ENCODE data around the gene ZNF658.
"Not testable (repeated sequence)": the region's sequence is repeated elsewhere in the genome, so short reads cannot be mapped to it uniquely, and the experiment has no call there.

DNA sequence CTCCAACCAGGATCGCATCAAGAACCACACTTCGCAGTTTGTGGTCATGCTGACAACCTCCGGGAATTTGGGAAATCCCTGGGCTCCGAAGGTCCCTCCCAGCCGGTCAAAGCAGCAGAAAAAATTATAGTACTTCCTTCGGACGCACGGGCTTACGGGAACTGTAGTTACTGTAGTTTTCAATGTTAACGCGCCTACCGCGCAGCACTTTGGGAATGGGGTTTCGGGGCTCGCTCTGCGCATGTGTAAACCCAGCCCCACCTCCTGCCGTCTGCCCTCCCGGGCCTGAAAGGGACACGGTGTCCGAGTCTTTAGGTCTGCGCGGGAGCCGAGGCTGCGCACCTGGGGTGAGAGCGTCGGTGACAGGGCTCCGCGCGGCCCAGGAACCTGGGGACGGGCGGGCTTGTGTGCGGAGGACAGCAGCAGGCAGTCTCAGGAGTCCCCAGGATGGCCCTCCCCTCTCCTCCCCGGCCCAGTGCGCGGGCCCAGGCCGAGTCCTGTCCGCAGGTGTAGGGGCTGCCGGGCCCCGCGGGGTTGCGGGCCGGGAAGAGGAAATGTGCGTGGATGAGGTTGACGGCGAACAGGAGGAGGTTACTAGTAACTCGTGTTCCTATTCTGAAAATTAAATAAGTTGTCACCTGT lies at the start of gene ZNF658:
- TF ChIP-seq, protein P1, sequence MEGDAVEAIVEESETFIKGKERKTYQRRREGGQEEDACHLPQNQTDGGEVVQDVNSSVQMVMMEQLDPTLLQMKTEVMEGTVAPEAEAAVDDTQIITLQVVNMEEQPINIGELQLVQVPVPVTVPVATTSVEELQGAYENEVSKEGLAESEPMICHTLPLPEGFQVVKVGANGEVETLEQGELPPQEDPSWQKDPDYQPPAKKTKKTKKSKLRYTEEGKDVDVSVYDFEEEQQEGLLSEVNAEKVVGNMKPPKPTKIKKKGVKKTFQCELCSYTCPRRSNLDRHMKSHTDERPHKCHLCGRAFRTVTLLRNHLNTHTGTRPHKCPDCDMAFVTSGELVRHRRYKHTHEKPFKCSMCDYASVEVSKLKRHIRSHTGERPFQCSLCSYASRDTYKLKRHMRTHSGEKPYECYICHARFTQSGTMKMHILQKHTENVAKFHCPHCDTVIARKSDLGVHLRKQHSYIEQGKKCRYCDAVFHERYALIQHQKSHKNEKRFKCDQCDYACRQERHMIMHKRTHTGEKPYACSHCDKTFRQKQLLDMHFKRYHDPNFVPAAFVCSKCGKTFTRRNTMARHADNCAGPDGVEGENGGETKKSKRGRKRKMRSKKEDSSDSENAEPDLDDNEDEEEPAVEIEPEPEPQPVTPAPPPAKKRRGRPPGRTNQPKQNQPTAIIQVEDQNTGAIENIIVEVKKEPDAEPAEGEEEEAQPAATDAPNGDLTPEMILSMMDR (conservative IDR thresholded peaks at IDR 0.05): not testable (repeated sequence)
- not testable (repeated sequence) for TF ChIP-seq EZH2 (IDR thresholded peaks at IDR 0.05; ENCODE audit: low read depth)
